GM13977 (cell line): ENCODE data around the gene BNIP2.
"Not testable (repeated sequence)": the region's sequence is repeated elsewhere in the genome, so short reads cannot be mapped to it uniquely, and the experiment has no call there.

Experiments used
- DNase-seq: peaks from one replicate; pipeline ENCODE4 v3.0.0; 2012; ENCODE audit warnings: low spot score
- CTCF ChIP-seq: IDR thresholded peaks from 2 replicates; pipeline ENCODE4 v1.5.1; 2012; ENCODE audit warnings: mild to moderate bottlenecking, control low read depth; ENCODE audit not compliant: insufficient read depth; ENCODE audit errors: extremely low read depth, missing control alignments
- in situ Hi-C: fragments of 300-500 bp; cut with MboI; formaldehyde crosslinking; loops from one replicate; pipeline ENCODE4 v1.12.0; 2022; ENCODE audit warnings: low sequenced_read_pairs, low pct_unique_long_range_greater_than_20kb, mixed read lengths, inconsistent platforms; ENCODE audit not compliant: unreplicated experiment

BNIP2 gene

GRCh38 chr15:59659366-59659765 lies 29.8 kb downstream of the BNIP2 start:
- in situ Hi-C loops, result no loop called here
- no peak for DNase-seq
- TF ChIP-seq CTCF, result no peak

GRCh38 chr15:59657635-59658125 lies 31.4 kb downstream of the BNIP2 start:
- no peak for TF ChIP-seq CTCF
- in situ Hi-C loops, result no loop called here
- DNase-seq, result no peak

GRCh38 chr15:59656897-59657634 lies 32.1 kb downstream of the BNIP2 start, which contains the start of gene GTF2A2:
Gene GTF2A2, minus strand, starts transcription at chr15:59657515. Its CDS starts 5,238 bp downstream, at chr15:59652277.
- in situ Hi-C loops, result no loop called here
- DNase-seq, result peak; percentile 95
- TF ChIP-seq CTCF, result no peak

- in situ Hi-C loops, result no loop called here
- no peak for TF ChIP-seq CTCF
- DNase-seq, result no peak
Measured at GRCh38 chr15:59654046-59654445, 35.1 kb downstream of the BNIP2 start.

GRCh38 chr15:59649603-59650002 lies 39.5 kb downstream of the BNIP2 start:
- no peak for TF ChIP-seq CTCF
- in situ Hi-C loops, result no loop called here
- DNase-seq, result no peak

- in situ Hi-C loops, result no loop called here
- DNase-seq, result no peak
- TF ChIP-seq CTCF, result no peak
Measured at GRCh38 chr15:59647085-59647484, 42.0 kb downstream of the BNIP2 start.

GRCh38 chr15:59646277-59646676 lies 42.8 kb downstream of the BNIP2 start:
- TF ChIP-seq CTCF, result no peak
- in situ Hi-C loops, result no loop called here
- DNase-seq, result no peak

- DNase-seq, in situ Hi-C loops: not testable (repeated sequence)
Measured at GRCh38 chr15:59645812-59646211, 43.3 kb downstream of the BNIP2 start.
